GF-D8 (cell line): ENCODE measurements around the gene IRF2.

ENCODE experiments used
- DNase-seq: peaks from one replicate; lab custom pipeline; 2025; lab: John Stamatoyannopoulos, UW

The IRF2 gene

DNA sequence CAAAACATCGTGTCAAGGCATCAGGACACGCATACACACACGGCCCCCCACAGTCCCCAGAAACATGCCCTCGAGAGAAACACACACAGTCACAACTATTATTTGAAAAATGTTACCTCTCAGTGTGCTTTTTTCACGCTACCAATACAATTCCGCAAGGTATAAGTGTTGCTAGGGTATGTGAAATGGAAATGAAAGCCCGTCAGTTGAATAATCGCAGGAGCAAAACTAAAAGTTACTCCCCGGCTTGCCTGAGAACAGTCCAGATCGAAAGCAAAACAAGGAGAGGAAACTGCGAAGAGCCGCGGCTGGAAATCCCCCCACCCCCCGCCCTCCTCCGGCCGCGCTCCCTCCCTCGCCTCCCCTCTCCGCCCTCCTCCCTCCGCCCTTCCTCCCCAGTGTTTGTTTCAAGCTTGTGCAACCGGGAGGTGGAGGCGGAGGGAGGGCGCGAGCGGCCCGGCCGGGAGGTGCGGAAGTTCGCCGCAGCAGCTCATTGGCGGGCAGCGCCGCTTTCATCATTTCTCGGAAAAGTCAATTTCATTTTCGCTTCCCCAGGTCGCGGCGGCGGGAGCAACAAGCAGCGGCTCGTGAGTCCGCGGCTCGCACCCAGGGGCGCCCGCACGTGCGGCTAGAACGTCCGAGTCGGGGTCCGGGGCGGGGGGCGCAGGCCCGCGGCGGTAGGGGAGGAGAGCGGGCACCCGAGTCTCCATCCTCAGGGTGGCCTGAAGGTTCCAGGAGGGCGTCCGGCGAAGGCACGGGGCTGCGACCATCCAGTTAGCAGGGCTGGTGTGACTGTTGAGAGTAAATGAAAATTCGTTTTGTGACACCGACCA, at the start of gene IRF2:
TSS of gene IRF2 (minus strand) at position 288 of the 833 bp plus-strand sequence. CDS start 45,486 bp downstream, outside the sequence.
- peak; percentile 94 for DNase-seq

GRCh38 chr4:184515606-184516005, 41.3 kb upstream of the IRF2 start:
- no peak for DNase-seq

DNA sequence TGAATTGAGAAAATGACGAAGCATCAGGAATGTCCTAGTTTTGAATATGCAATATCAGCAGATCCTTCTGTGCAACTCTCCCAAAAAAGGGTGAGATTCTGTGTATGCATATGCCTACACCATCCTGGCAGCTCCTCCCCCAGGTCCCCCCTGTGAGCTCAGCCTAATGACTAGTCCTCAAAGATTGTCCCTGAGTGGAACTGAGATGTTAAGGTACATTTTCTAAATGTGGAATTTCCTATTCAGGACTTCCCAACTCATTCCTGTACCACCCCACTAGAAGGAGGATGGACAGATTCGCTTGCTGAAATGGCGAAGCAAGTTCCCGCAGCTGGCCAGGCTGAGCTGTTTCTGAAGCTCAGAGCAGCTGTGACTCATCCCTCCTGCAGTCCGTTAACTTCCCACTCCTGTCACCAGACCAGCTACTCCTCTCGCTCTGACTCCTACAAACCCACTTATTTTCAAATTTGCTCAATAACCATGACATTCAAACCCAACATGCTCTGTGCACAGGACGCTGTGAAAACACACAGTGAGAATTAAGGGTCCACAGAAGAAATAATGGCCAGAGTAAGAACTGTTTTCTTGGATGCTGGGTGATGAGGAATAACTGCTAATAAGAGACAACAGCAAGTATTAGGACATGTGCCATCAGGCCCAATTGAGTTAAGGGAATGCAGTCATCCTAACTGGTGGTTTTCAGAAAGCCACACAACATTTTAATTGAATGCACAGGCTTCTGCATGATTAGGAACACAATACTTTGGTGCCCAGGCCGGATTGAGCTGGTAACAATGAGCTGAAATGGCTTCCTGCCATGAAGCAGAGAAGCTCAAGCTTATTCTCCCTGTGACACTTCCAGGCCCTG, 40.0 kb upstream of the IRF2 start:
- DNase-seq = no peak

DNA sequence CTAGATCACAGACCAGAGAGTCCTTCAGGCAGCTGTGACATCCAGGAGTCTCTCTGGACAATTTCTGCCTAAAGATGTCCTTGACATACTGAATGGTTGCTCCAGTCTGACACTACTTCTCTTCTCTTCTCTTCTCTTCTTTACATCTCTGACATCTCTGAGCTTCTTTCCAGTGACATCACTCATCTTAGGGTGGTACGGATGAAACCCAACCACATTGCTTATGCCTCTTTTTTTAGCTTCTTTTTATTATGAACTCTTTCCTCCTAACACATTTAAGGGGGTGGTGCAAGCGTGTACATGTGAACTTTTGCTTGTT, 39.4 kb upstream of the IRF2 start:
- no peak for DNase-seq

GRCh38 chr4:184511156-184511555, 36.8 kb upstream of the IRF2 start:
- no peak for DNase-seq

DNA sequence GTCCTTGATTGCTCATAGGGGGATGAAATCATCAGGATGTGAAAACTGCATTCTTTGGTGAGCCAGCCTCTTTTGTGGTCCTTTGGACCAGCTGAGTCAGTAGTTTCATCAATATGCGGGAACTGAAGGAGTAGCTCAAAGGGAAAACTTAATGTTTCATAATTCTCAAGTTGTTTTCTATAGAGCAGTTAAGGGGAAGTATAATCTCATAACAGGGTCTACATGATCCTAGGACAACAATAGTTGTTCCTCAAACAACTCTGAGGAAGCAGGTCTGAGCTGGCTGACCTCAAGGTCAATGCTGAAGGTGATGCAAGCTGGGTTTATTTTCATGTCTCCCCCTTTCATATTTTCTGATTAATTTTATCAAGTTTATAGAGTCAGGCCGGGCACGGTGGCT, 36.1 kb upstream of the IRF2 start:
- DNase-seq = no peak

- DNase-seq = no peak
These were observed 32.3 kb upstream of the IRF2 start for GRCh38 chr4:184506527-184507121.

DNA sequence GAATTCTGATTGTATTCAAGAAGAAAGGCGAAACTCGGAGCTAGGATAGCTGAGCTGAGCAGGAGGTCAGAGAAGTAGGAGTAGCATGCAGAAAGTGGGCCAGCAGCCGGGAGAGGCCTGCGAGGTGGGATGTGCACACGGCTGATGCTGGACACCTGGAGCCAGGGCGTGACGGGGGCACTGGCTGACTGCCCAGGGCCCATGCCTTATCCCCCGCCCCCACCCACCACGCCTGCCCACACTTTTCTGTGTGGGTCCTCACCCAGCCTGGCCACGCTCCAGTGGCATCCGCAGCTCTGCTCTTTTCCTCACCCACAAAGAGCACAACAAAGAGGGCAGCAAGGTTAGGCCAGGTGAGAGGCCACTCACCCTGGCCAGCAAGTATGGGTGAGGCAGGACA, 30.0 kb upstream of the IRF2 start:
- DNase-seq = no peak

GRCh38 chr4:184503869-184504300, 29.5 kb upstream of the IRF2 start:
- DNase-seq = no peak

GRCh38 chr4:184500748-184501589, 26.6 kb upstream of the IRF2 start:
- DNase-seq = no peak

- no peak for DNase-seq
These were observed 25.6 kb upstream of the IRF2 start for GRCh38 chr4:184499996-184500395.

GRCh38 chr4:184498598-184498997, 24.2 kb upstream of the IRF2 start:
- no peak for DNase-seq

GRCh38 chr4:184489771-184490170, 15.4 kb upstream of the IRF2 start:
- no peak for DNase-seq

GRCh38 chr4:184487503-184487902, 13.2 kb upstream of the IRF2 start:
- DNase-seq = no peak

DNA sequence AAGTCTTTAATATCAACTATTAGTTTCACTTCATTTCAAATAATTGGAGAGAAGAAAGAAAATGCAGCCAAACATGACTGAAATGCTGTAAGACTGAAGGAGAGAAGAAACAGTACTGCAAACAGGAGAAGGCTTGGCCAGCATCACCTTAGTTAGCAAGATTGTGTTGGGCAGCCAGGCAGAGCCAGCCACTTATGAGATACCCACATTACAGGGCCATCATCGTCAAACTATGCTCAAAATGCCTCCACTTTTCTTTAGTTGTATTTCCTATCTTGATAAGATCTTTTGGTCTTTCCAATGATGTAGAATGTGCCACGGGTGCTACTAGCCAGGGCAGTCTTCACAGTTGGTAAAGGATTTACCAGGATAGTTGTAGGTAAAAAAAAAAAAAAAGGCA, 10.9 kb upstream of the IRF2 start:
- no peak for DNase-seq

DNA sequence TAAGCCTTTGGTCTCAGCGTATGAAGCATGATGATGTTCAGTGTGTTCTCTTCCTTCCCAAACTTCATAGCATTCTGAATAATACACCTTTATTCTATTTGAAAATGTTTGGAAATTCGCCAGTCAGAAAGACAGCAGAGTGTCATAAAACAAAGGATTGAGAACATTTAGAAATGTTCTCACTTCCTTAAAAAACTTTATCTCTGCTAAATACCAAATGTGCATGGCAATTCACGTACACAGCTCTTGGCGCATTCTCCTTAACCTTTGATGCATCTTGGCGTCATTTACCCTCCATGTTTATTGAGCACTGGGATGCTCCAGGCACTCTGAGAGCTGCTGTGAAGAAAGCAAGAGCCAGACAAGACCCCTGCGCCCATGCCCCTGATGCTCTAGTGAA, 7.2 kb upstream of the IRF2 start:
- DNase-seq = no peak

GRCh38 chr4:184479516-184479950, 5.2 kb upstream of the IRF2 start:
- peak; percentile 51 for DNase-seq

DNA sequence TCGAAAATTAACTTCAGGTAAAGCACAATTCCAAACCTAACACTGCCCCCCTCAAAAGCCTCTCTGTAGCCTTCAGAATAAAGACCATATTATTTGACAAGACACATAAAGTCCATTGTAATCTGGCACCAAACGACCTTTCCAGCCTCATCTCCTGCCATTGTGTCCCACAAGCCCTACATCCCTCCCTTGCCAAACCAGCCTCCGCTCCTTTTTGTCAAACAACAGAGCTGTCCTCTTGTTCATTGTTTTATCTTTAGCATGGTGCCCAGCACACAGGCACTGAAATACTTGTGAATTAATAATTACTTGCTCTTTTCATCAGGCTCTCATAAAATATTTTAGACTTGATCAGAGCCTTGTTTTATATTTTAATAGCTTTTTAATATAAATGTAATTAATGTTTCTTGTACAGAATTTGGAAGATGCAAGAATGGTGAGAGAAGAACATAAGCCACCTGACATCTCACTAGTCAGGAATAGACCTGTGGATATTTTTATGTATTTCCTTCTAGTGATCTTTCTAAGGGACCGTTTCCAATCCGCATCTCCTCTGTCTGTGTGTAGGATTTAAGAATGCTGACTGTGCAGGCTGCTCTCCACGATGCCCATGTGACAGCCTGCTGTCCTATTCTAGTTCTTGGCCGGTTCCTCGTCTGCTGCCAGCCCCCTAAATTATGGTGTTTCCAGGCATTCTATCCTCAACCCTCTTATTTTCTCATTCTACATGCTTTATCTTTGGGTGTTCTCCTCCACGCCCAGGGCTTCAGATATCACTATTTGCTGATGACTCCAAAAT, 3.0 kb upstream of the IRF2 start:
- DNase-seq = no peak

DNA sequence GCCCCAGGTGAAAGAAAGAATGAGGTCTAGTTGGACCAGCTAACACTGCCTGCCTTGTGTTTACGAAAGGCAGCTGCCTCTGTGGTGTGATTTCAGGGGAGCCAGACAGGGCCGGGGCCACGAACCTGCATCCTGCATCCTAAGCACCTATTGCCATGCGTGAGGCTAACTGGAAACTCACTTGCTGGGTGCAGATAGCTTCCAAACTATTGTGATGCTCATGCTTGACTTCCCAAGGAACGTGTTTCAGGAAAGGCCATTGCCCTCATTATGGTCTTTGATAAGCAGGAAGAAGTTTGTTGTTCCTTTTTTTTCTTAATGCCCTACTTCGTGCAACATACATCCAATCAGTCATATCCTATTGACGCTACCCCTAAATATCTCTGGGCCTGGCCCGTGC, 2.3 kb upstream of the IRF2 start:
- DNase-seq = no peak

DNA sequence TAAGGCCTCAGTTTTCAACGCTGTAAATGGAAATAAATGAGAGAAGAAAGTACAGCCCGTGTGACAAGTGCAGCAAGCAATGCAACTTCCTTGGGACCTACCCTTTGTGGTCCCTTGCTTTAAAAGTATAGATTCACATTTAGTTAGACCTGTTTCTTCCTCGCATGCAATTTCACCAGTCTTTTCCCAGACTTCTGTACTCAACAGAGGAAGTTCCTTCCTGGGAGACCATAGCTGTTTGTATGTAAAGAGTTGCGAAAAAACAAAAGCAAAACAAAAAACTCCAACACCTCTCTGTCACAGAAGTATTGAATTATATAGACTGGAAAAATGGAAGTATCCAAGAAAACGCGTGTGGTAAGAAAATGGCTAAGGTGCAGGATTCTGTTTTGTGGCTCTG, 1.1 kb upstream of the IRF2 start:
- no peak for DNase-seq

GRCh38 chr4:184475096-184475461, 729 bp upstream of the IRF2 start:
- no peak for DNase-seq
